Measurements from ENCODE around the gene POMGNT1.

Gene POMGNT1

GRCh38 chr1:46174448-46175231 is 23.6 kb downstream of the POMGNT1 start, which contains the start of gene TSPAN1:
TSS of gene TSPAN1 (plus strand) at chr1:46175087. CDS start at chr1:46181108, 6,021 bp downstream.
- Histone ChIP-seq H3K27ac (ENCODE audit: insufficient read depth, low read depth, low read length, poor library complexity, severe bottlenecking) (no peak within 1 kb of the TSS), H3K9me3 (ENCODE audit: control insufficient read depth, low read length) (no peaks in the 10 kb centered on the region), H3K27me3 (ENCODE audit: control insufficient read depth, insufficient read depth, low read length, poor library complexity, severe bottlenecking) (no peaks in the 10 kb centered on the region), H3K36me3 (ENCODE audit: control insufficient read depth, insufficient read depth, low read length) (no peaks in the 10 kb centered on the region), H3K4me1 (ENCODE audit: control insufficient read depth, insufficient read depth, low read length) (peaks cover 5% of the 10 kb centered on the region), H3K4me3 (ENCODE audit: insufficient read depth, low read depth, low read length) (no peak within 1 kb of the TSS)
- WGBS, 2 experiments: 83 to 88% methylated on average over 11 of the region's 11 CpGs

- Histone ChIP-seq H3K27me3 (ENCODE audit: control insufficient read depth, insufficient read depth, low read length, poor library complexity, severe bottlenecking) (no peaks in the 10 kb centered on the region), H3K27ac (ENCODE audit: insufficient read depth, low read depth, low read length, poor library complexity, severe bottlenecking) (no peak overlapping the region), H3K4me3 (ENCODE audit: insufficient read depth, low read depth, low read length) (no peak overlapping the region), H3K36me3 (ENCODE audit: control insufficient read depth, insufficient read depth, low read length) (no peaks in the 10 kb centered on the region), H3K4me1 (ENCODE audit: control insufficient read depth, insufficient read depth, low read length) (peaks cover 5% of the 10 kb centered on the region), H3K9me3 (ENCODE audit: control insufficient read depth, low read length) (no peaks in the 10 kb centered on the region)
- WGBS, 2 experiments: 63 to 70% methylated on average over 4 of the region's 4 CpGs
Measured at GRCh38 chr1:46173361-46173856, 24.8 kb downstream of the POMGNT1 start.

GRCh38 chr1:46172321-46172720 is 25.9 kb downstream of the POMGNT1 start:
- WGBS, 2 experiments: 91 to 93% methylated on average over 4 of the region's 4 CpGs
- Histone ChIP-seq H3K36me3 (ENCODE audit: control insufficient read depth, insufficient read depth, low read length) (no peaks in the 10 kb centered on the region), H3K4me1 (ENCODE audit: control insufficient read depth, insufficient read depth, low read length) (peaks cover 5% of the 10 kb centered on the region), H3K27me3 (ENCODE audit: control insufficient read depth, insufficient read depth, low read length, poor library complexity, severe bottlenecking) (peaks cover 2% of the 10 kb centered on the region), H3K4me3 (ENCODE audit: insufficient read depth, low read depth, low read length) (no peak overlapping the region), H3K27ac (ENCODE audit: insufficient read depth, low read depth, low read length, poor library complexity, severe bottlenecking) (no peak overlapping the region), H3K9me3 (ENCODE audit: control insufficient read depth, low read length) (no peaks in the 10 kb centered on the region)

DNA sequence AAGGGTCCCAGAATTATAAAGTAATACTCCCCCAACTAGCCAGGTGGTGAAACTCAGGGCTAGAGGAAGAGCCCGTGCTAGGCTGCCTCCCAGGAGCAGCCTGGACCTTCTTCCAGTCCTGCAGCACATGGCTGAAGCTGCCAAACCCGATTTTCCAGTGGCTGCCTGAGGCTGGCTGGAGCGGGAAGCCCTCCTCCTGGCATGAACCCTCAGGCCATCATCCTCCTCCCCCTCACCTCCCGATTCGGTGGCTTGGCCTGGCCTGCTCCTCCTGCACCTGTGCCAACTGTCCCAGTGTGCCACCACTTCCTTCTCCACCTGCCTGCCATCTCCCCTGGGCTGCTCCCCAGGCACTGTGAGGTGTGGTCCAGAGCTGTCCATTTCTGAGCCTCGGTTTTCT is 26.4 kb downstream of the POMGNT1 start:
- Histone ChIP-seq H3K9me3 (ENCODE audit: control insufficient read depth, low read length) (no peaks in the 10 kb centered on the region), H3K36me3 (ENCODE audit: control insufficient read depth, insufficient read depth, low read length) (no peaks in the 10 kb centered on the region), H3K27ac (ENCODE audit: insufficient read depth, low read depth, low read length, poor library complexity, severe bottlenecking) (no peak overlapping the region), H3K4me1 (ENCODE audit: control insufficient read depth, insufficient read depth, low read length) (peaks cover 5% of the 10 kb centered on the region), H3K4me3 (ENCODE audit: insufficient read depth, low read depth, low read length) (no peak overlapping the region), H3K27me3 (ENCODE audit: control insufficient read depth, insufficient read depth, low read length, poor library complexity, severe bottlenecking) (peaks cover 6% of the 10 kb centered on the region)
- WGBS, 2 experiments: 83 to 88% methylated on average over 6 of the region's 6 CpGs

- no peak overlapping the region for H3K27ac ChIP-seq (ENCODE audit: insufficient read depth, low read depth, low read length, poor library complexity, severe bottlenecking)
- no peaks in the 10 kb centered on the region for H3K9me3 ChIP-seq (ENCODE audit: control insufficient read depth, low read length)
- peaks cover 9% of the 10 kb centered on the region for H3K27me3 ChIP-seq (ENCODE audit: control insufficient read depth, insufficient read depth, low read length, poor library complexity, severe bottlenecking)
- 94% methylated on average over 8 of the region's 8 CpGs for WGBS, 2 experiments
- H3K4me1 ChIP-seq (ENCODE audit: control insufficient read depth, insufficient read depth, low read length): peaks cover 5% of the 10 kb centered on the region
- H3K4me3 ChIP-seq (ENCODE audit: insufficient read depth, low read depth, low read length): no peak overlapping the region
- H3K36me3 ChIP-seq (ENCODE audit: control insufficient read depth, insufficient read depth, low read length): no peaks in the 10 kb centered on the region
Measured at GRCh38 chr1:46171351-46171750, 26.9 kb downstream of the POMGNT1 start.

DNA sequence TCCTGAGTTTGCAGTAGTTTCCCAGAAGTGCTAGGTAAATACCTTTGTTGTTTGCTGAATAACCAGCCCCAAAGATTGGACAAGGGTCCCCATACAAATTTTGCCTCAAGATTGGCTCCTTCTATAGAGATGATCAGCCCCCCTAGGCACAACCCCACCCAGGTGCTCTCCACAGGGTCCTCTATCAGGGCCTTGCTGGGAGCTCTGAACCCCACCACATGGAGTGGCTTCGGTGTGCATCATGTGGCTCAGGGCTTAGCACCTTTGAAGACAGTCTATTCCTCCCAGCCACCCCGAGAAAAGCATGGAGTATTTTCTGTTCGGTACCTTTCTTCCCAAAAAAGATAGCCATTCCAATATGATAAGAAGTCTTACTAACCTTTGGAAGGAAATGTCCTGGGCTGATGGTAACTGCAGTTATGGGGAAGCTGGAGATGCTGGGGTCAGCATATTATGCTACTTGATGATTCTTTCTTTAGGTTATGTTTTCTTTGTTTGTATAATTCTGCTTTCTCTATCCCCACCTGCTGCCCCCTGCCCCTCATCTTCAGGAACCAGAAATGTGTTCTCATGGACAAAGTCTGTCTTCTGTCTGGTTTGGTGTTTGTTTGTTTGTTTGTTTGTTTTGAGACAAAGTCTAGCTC is 28.3 kb downstream of the POMGNT1 start:
- H3K27ac ChIP-seq (ENCODE audit: insufficient read depth, low read depth, low read length, poor library complexity, severe bottlenecking): no peak overlapping the region
- H3K27me3 ChIP-seq (ENCODE audit: control insufficient read depth, insufficient read depth, low read length, poor library complexity, severe bottlenecking): peaks cover 9% of the 10 kb centered on the region
- H3K4me3 ChIP-seq (ENCODE audit: insufficient read depth, low read depth, low read length): no peak overlapping the region
- no peaks in the 10 kb centered on the region for H3K9me3 ChIP-seq (ENCODE audit: control insufficient read depth, low read length)
- H3K36me3 ChIP-seq (ENCODE audit: control insufficient read depth, insufficient read depth, low read length): no peaks in the 10 kb centered on the region
- peaks cover 5% of the 10 kb centered on the region for H3K4me1 ChIP-seq (ENCODE audit: control insufficient read depth, insufficient read depth, low read length)
- WGBS, 2 experiments: 98% methylated on average over 3 of the region's 3 CpGs

DNA sequence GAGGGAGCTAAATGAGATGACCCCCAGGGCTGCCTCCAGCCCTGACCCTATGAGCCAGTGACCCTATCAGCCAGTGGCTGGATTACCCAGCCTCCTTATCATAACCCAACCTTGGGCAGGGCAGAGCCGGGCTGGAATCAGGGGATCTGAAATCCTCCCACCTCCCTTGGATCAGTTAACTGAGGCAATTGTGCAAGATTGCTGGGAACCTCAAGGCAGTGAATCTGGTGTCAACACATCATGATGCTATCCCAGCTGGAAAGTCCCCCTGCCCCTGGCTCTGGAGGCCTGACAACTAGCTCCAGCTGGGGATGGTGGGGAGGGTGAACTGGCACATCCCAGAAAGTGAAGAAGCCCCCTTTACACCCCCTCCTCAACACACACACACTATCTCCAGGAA is 29.8 kb downstream of the POMGNT1 start:
- H3K36me3 ChIP-seq (ENCODE audit: control insufficient read depth, insufficient read depth, low read length): no peaks in the 10 kb centered on the region
- no peak overlapping the region for H3K4me3 ChIP-seq (ENCODE audit: insufficient read depth, low read depth, low read length)
- H3K27me3 ChIP-seq (ENCODE audit: control insufficient read depth, insufficient read depth, low read length, poor library complexity, severe bottlenecking): peaks cover 9% of the 10 kb centered on the region
- WGBS, 2 experiments: 88 to 95% methylated on average over 1 of the region's 1 CpG
- no peak overlapping the region for H3K27ac ChIP-seq (ENCODE audit: insufficient read depth, low read depth, low read length, poor library complexity, severe bottlenecking)
- H3K9me3 ChIP-seq (ENCODE audit: control insufficient read depth, low read length): no peaks in the 10 kb centered on the region
- peaks cover 4% of the 10 kb centered on the region for H3K4me1 ChIP-seq (ENCODE audit: control insufficient read depth, insufficient read depth, low read length)

DNA sequence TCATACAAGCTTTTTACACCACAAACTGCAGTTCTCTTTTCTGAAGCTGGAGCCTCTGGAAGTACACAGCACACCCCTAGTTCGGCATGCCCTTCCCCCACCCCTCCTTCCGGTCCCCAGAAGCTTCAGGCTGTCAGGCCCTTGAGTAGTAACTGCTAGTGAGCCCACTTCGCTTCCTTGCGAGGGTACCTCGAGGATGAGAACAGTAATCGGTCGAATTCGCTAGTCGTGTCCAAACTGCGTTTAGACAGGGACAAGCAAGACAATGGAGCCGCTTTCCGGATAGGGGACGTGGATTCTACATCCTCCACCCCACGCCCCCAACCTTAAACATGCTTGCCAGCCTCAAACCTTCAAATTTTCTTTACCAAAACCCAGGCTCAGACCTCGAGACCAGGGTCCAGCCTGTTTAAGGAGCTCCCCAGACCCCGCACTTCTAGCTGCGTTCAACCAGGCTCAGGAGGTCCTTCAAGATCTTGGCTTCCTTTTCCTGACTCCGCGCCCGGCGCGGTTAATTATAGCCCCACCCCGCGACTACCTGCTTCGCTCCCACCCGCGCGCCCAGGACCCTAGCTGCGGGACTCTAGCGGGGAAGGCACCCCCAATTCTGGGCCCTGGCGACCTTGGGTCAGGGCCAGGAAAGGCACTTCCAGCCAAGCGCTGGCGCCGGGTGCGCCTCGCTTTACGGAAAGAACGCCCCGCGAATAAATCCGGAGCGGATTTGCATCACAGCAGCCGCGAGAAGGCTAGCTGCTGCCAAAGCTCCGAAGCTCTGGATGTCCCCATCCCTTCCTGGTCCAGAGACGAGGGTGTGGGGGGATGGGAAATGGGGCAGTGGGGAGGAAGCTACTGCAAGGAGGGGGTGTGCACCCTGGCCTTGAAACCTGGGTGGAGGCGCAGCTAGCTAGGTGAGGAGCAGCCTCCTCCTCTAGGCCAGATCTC is 31.4 kb downstream of the POMGNT1 start:
- Histone ChIP-seq H3K4me1 (ENCODE audit: control insufficient read depth, insufficient read depth, low read length) (no peaks in the 10 kb centered on the region), H3K36me3 (ENCODE audit: control insufficient read depth, insufficient read depth, low read length) (no peaks in the 10 kb centered on the region), H3K27ac (ENCODE audit: insufficient read depth, low read depth, low read length, poor library complexity, severe bottlenecking) (no peak overlapping the region), H3K4me3 (ENCODE audit: insufficient read depth, low read depth, low read length) (no peak overlapping the region), H3K9me3 (ENCODE audit: control insufficient read depth, low read length) (no peaks in the 10 kb centered on the region), H3K27me3 (ENCODE audit: control insufficient read depth, insufficient read depth, low read length, poor library complexity, severe bottlenecking) (peaks cover 9% of the 10 kb centered on the region)
- WGBS, 2 experiments: 80% methylated on average over 47 of the region's 47 CpGs

GRCh38 chr1:46160212-46160611 is 38.0 kb downstream of the POMGNT1 start:
- no peaks in the 10 kb centered on the region for H3K9me3 ChIP-seq (ENCODE audit: control insufficient read depth, low read length)
- no peaks in the 10 kb centered on the region for H3K36me3 ChIP-seq (ENCODE audit: control insufficient read depth, insufficient read depth, low read length)
- WGBS, 2 experiments: 89 to 100% methylated on average over 1 of the region's 1 CpG
- no peaks in the 10 kb centered on the region for H3K27me3 ChIP-seq (ENCODE audit: control insufficient read depth, insufficient read depth, low read length, poor library complexity, severe bottlenecking)
- H3K27ac ChIP-seq (ENCODE audit: insufficient read depth, low read depth, low read length, poor library complexity, severe bottlenecking): no peak overlapping the region
- H3K4me1 ChIP-seq (ENCODE audit: control insufficient read depth, insufficient read depth, low read length): no peaks in the 10 kb centered on the region
- no peak overlapping the region for H3K4me3 ChIP-seq (ENCODE audit: insufficient read depth, low read depth, low read length)

All from ectodermal cell (in vitro differentiated cells).